HCT116 (cell line): ENCODE results near the gene CCR5AS.

ENCODE experiments used
- ATAC-seq: fragments of 200-7000 bp; cut with Tn5 transposase; 2 replicates; pipeline ENCODE4 v1.9.1; 2020; ENCODE audit warnings: mild to moderate bottlenecking, moderate library complexity
- BruUV-seq: library from RNA; stranded (reverse); fragments of 400-500 nt; replicated peaks from 2 replicates; lab custom pipeline; 2021; lab: Mats Ljungman, UMichigan
- CTCF ChIA-PET: fragments of 300-600 bp; sonication (Branson Sonifier 250); formaldehyde crosslinking; loops from one replicate; lab custom pipeline; 2021; ENCODE audit warnings: antibody characterized with exemption; lab: Charles Lee
- POLR2A ChIA-PET: fragments of 300-600, 350-600 bp; sonication (Branson Sonifier 250); formaldehyde crosslinking; loops from one replicate; lab custom pipeline; 2021; ENCODE audit warnings: antibody characterized with exemption; lab: Charles Lee
- RAD21 ChIA-PET, 2 experiments: fragments of 300-600 bp; sonication (Branson Sonifier 250); formaldehyde crosslinking; loops; one replicate each; lab custom pipeline; 2023; ENCODE audit warnings: low total read pairs in 2 of 2; ENCODE audit not compliant: uncharacterized antibody in 2 of 2, unreplicated experiment in 2 of 2, low non-redundant PET in 1 of 2; lab: Charles Lee
- DNase-seq: peaks from one replicate; pipeline ENCODE4 v3.0.0-alpha.2; 2010; ENCODE audit warnings: low read depth, low spot score
- H2AFZ ChIP-seq: fragments of 200-600 bp; shearing (Covaris generic), sonication (generic); 2 replicates; pipeline ENCODE4 v1.6.1; 2017; ENCODE audit warnings: low read depth, mixed run types, mixed read lengths, antibody characterized with exemption, low read length; ENCODE audit not compliant: poor library complexity, severe bottlenecking
- H3K27ac ChIP-seq: 2 replicates; pipeline ENCODE4 v1.5.1; 2012; ENCODE audit warnings: low read depth, low read length
- H3K27me3 ChIP-seq: fragments of 200-600 bp; sonication (generic); 2 replicates; pipeline ENCODE4 v1.6.1; 2016; ENCODE audit warnings: mixed run types, low read length, mixed read lengths; ENCODE audit not compliant: insufficient read depth
- H3K36me3 ChIP-seq, 2 experiments: fragments of 200-500 bp in 1 of 2; fragments of 200-600 bp in 1 of 2; sonication (Bioruptor generic) in 1 of 2; sonication (generic) in 1 of 2; 2 replicates each; pipeline versions ENCODE4 v1.5.1 to v1.6.1; 2014 to 2016; ENCODE audit warnings: low read length in 2 of 2, inconsistent platforms in 1 of 2, mixed read lengths in 1 of 2, mixed run types in 1 of 2; ENCODE audit not compliant: insufficient read depth in 2 of 2, control insufficient read depth in 1 of 2
- H3K4me1 ChIP-seq, 2 experiments: fragments of 200-600 bp in 1 of 2; sonication (generic) in 1 of 2; 2 replicates each; pipeline versions ENCODE4 v1.5.1 to v1.6.1; 2012 to 2017; ENCODE audit warnings: low read length in 2 of 2, inconsistent platforms in 1 of 2, mild to moderate bottlenecking in 1 of 2, mixed read lengths in 1 of 2, mixed run types in 1 of 2, moderate library complexity in 1 of 2; ENCODE audit not compliant: insufficient read depth in 2 of 2, control insufficient read depth in 1 of 2
- H3K4me2 ChIP-seq: fragments of 200-600 bp; sonication (generic); 2 replicates; pipeline ENCODE4 v1.6.1; 2017; ENCODE audit warnings: mixed run types, low read length, mixed read lengths
- H3K4me3 ChIP-seq, 2 experiments: fragments of 200-600 bp in 1 of 2; sonication (generic) in 1 of 2; replicated peaks in 1 of 2; 2 replicates each; pipeline ENCODE4 v1.5.1; 2011 to 2016; ENCODE audit warnings: low read length in 2 of 2, control low read depth in 1 of 2, low read depth in 1 of 2, mild to moderate bottlenecking in 1 of 2, mixed read lengths in 1 of 2, mixed run types in 1 of 2
- H3K79me2 ChIP-seq: fragments of 200-600 bp; sonication (generic); 2 replicates; pipeline ENCODE4 v1.6.1; 2017; ENCODE audit warnings: mild to moderate bottlenecking, mixed run types, low read length, moderate library complexity, mixed read lengths; ENCODE audit not compliant: insufficient read depth
- H3K9ac ChIP-seq: fragments of 200-600 bp; sonication (generic); 2 replicates; pipeline ENCODE4 v1.6.1; 2016; ENCODE audit warnings: low read length, mixed read lengths
- H3K9me2 ChIP-seq: fragments of 200-600 bp; sonication (generic), shearing (Covaris generic); 2 replicates; pipeline ENCODE4 v1.6.1; 2017; ENCODE audit warnings: mixed run types, mild to moderate bottlenecking, moderate library complexity; ENCODE audit not compliant: insufficient read depth
- H3K9me3 ChIP-seq, 2 experiments: fragments of 200-500 bp in 1 of 2; fragments of 200-600 bp in 1 of 2; sonication (Bioruptor generic) in 1 of 2; sonication (generic) in 1 of 2; 2 replicates each; pipeline ENCODE4 v1.6.1; 2014 to 2017; ENCODE audit warnings: low read length in 2 of 2, mixed read lengths in 2 of 2, inconsistent platforms in 1 of 2, low read depth in 1 of 2, mild to moderate bottlenecking in 1 of 2, mixed run types in 1 of 2, moderate library complexity in 1 of 2; ENCODE audit not compliant: control insufficient read depth in 1 of 2, insufficient read depth in 1 of 2
- H4K20me1 ChIP-seq: fragments of 200-600 bp; sonication (generic), shearing (Covaris generic); 2 replicates; pipeline ENCODE4 v1.6.1; 2017; ENCODE audit warnings: mixed run types, mild to moderate bottlenecking, moderate library complexity; ENCODE audit not compliant: insufficient read depth
- CTCF ChIP-seq, 3 experiments: fragments of 200-600 bp in 1 of 3; sonication (generic) in 1 of 3; IDR thresholded peaks in 2 of 3; conservative IDR thresholded peaks in 1 of 3; 2 replicates each; pipeline ENCODE4 v1.5.1; 2012 to 2017; ENCODE audit warnings: low read depth in 2 of 3, low read length in 2 of 3, antibody characterized with exemption in 1 of 3, borderline replicate concordance in 1 of 3, control low read depth in 1 of 3, mild to moderate bottlenecking in 1 of 3, mixed read lengths in 1 of 3, mixed run types in 1 of 3, moderate library complexity in 1 of 3; ENCODE audit not compliant: insufficient read depth in 1 of 3
- EGR1 ChIP-seq: IDR thresholded peaks from 2 replicates; pipeline ENCODE4 v1.6.1; 2012; ENCODE audit warnings: low read depth
- ELF1 ChIP-seq: IDR thresholded peaks from 2 replicates; pipeline ENCODE4 v1.6.1; 2012; ENCODE audit warnings: low read depth, borderline replicate concordance
- POLR2AphosphoS5 ChIP-seq: IDR thresholded peaks from 2 replicates; pipeline ENCODE4 v1.6.1; 2011; ENCODE audit warnings: mild to moderate bottlenecking, low read depth, low read length, moderate library complexity
- RAD21 ChIP-seq: IDR thresholded peaks from 2 replicates; pipeline ENCODE4 v1.6.1; 2012; ENCODE audit warnings: low read depth, mild to moderate bottlenecking
- SIN3A ChIP-seq: IDR thresholded peaks from 2 replicates; pipeline ENCODE4 v1.6.1; 2012; ENCODE audit warnings: low read depth
- ZBTB33 ChIP-seq: IDR thresholded peaks from 2 replicates; pipeline ENCODE4 v1.6.1; 2011; ENCODE audit warnings: mild to moderate bottlenecking, low read length, moderate library complexity; ENCODE audit not compliant: insufficient replicate concordance; ENCODE audit errors: extremely low read depth
- intact Hi-C: fragments of 100-400 bp; cut with micrococcal nuclease; formaldehyde crosslinking; loops from 2 replicates; pipeline ENCODE4 v1.10.0; 2022

CCR5AS gene

GRCh38 chr3:46375218-46375617 lies 31.6 kb downstream of the CCR5AS start:
- CTCF ChIA-PET: no interaction called here
- no TSS peak for BruUV-seq

More at GRCh38 chr3:46375218-46375617, 31.6 kb downstream of the CCR5AS start:
- no peak overlapping the region for H3K9ac ChIP-seq
- H3K4me1 ChIP-seq: peaks cover 0 to 3% of the 10 kb centered on the region in 2 experiments; a peak in 1 of 4 replicates
- intact Hi-C loops: loop anchor here (5.0 to 10.0 kb wide), 2 partner anchors 298 to 610 kb away; no protein-coding TSS in a partner anchor
- H3K36me3 ChIP-seq: no peaks in the 10 kb centered on the region
- H2AFZ ChIP-seq: no peak overlapping the region
- no peaks in the 10 kb centered on the region for H3K9me2 ChIP-seq
- H3K4me2 ChIP-seq: no peak overlapping the region
- no peaks in the 10 kb centered on the region for H3K79me2 ChIP-seq
- RAD21 ChIA-PET: no interaction called here
- H3K4me3 ChIP-seq: no peak overlapping the region
- TF ChIP-seq CTCF (IDR thresholded peaks at IDR 0.05 in 2 of 3, conservative IDR thresholded peaks at IDR 0.05 in 1 of 3; ENCODE audit: borderline replicate concordance in 1 of 3, insufficient read depth in 1 of 3, low read depth in 2 of 3, low read length in 2 of 3) (no peak), POLR2AphosphoS5 (no peak), ELF1 (no peak), EGR1 (no peak), RAD21 (no peak), ZBTB33 (no peak), SIN3A (no peak)
- no peak overlapping the region for H3K27ac ChIP-seq
- no peaks in the 10 kb centered on the region for H3K9me3 ChIP-seq
- no peak for ATAC-seq
- POLR2A ChIA-PET: no interaction called here
- H4K20me1 ChIP-seq: no peaks in the 10 kb centered on the region
- no peak for DNase-seq
- peaks cover 50% of the 10 kb centered on the region for H3K27me3 ChIP-seq
